Upper lobe of left lung (tissue), 6 donors: Measurements from ENCODE around the gene CLDN6. TPM values are rescaled to one million over a fixed set of nuclear protein-coding genes. Genes with fewer than 3 reads are reported as not detected.

Source experiments
- ATAC-seq, 2 donors: fragments of 200-7000 bp; cut with Tn5 transposase; one replicate each; pipeline ENCODE4 v1.9.1; 2022; ENCODE audit warnings: mild to moderate bottlenecking in 2 of 2, moderate library complexity in 2 of 2; ENCODE audit not compliant: low FRiP score in 2 of 2
- DNase-seq, 2 donors: peaks; one replicate each; pipeline ENCODE4 v3.0.0-alpha.2; 2019 to 2020
- H3K27ac ChIP-seq, 4 donors: fragments of 200-600 bp; sonication (generic); one replicate each; pipeline ENCODE4 v1.5.1; 2016 to 2019
- H3K27me3 ChIP-seq, 4 donors: fragments of 200-600 bp; sonication (generic); one replicate each; pipeline ENCODE4 v1.5.1; 2017 to 2019
- H3K36me3 ChIP-seq, 4 donors: fragments of 200-600 bp; sonication (generic); one replicate each; pipeline ENCODE4 v1.5.1; 2016 to 2019
- H3K4me1 ChIP-seq, 4 donors: fragments of 200-600 bp; sonication (generic); one replicate each; pipeline ENCODE4 v1.5.1; 2018 to 2019
- H3K4me3 ChIP-seq, 4 donors: fragments of 200-600 bp; sonication (generic); one replicate each; pipeline ENCODE4 v1.5.1; 2017 to 2019; ENCODE audit warnings: mild to moderate bottlenecking in 2 of 4, moderate library complexity in 1 of 4
- H3K9me3 ChIP-seq, 4 donors: fragments of 200-600 bp; sonication (generic); one replicate each; pipeline ENCODE4 v1.5.1; 2018 to 2019
- EP300 ChIP-seq, 4 donors: sonication (generic); formaldehyde crosslinking; IDR thresholded peaks; one replicate each; pipeline ENCODE4 v1.5.1; 2017; ENCODE audit warnings: antibody characterized with exemption in 4 of 4, control low read depth in 2 of 4
- POLR2A ChIP-seq, 4 donors: fragments of 450-650 bp; IDR thresholded peaks; one replicate each; pipeline ENCODE4 v1.5.1; 2016 to 2017; ENCODE audit warnings: antibody characterized with exemption in 4 of 4, mild to moderate bottlenecking in 2 of 4
- POLR2AphosphoS5 ChIP-seq, 2 donors: sonication (generic); formaldehyde crosslinking; IDR thresholded peaks; one replicate each; pipeline ENCODE4 v1.5.1; 2017; ENCODE audit warnings: antibody characterized with exemption in 2 of 2
- WGBS, 2 donors: methylation state at CpG; one replicate each; pipeline ENCODE4 v1.1.5; 2017 to 2018; 5-methylcytosine and 5-hydroxymethylcytosine counted together
- total RNA-seq, 6 donors: library from RNA; depleted of rRNA in 4 of 6; stranded (reverse); fragments of >200 nt in 4 of 6; gene quantifications; one replicate each; pipeline versions ENCODE4 v1.1.0 to v1.2.1, GENCODE V29; 2016 to 2021
- TF ChIP-seq, protein P1 (sequence below), 6 experiments: fragments of 450-650 bp in 4 of 6; fragments of 200-600 bp in 2 of 6; sonication (generic) in 2 of 6; IDR thresholded peaks; one replicate each; pipeline ENCODE4 v1.5.1; 2016 to 2019; ENCODE audit warnings: antibody characterized with exemption in 6 of 6
- donor health status: DM: no; HTN: no; CAD: no; lungs with moderate emphysema.
- donor health status: DM: no; HTN: yes; CAD: no; lungs with severe emphysema.

Gene CLDN6
- total RNA-seq, 6 donors from 2014 or later, result 0.30 to 1.9 (median 0.72) TPM; not detected in 3

DNA sequence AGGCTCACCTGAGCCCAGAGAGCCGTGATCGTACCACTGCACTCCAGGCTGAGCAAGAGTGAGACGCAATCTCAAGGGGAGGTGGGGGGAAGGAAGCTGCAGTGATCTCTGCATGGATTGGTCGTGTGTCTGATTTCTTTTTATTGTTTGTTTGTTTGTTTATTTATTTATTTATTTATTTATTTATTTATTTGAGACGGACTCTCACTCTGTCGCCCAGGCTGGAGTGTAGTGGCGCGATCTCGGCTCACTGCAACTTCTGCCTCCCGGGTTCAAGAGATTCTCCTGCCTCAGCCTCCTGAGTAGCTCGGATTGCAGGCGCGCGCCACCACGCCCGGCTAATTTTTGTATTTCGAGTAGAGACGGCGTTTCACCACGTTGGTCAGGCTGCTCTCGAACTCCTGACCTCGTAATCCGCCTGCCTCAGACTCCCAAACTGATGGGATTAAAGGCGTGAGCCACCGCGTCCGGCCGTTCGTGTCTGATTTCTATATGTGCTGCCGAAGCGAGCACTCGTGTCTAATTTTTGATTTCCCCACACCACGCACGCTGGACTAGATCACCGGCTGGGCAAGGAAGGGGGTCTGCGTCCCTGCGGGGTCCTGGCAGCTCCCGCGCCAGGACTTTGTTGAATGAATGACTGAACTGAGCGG is 1.7 kb upstream of the CLDN6 start:
- Histone ChIP-seq H3K36me3 (peaks cover 0 to 5% (median 0%) of the 10 kb centered on the region in 4 donors), H3K9me3 (no peaks in the 10 kb centered on the region), H3K27me3 (peaks cover 0 to 10% (median 3%) of the 10 kb centered on the region in 4 donors), H3K4me3 (peak overlapping the region in 3 of 4 donors; percentile 62 to 76 (median 69)), H3K27ac (peak overlapping the region in 3 of 4 donors; percentile 97), H3K4me1 (peaks cover 40 to 62% (median 51%) of the 10 kb centered on the region in 4 donors)
- ATAC-seq (no peak), DNase-seq (no peak)
- no peak for TF ChIP-seq EP300 (IDR thresholded peaks at IDR 0.05)
- 33 to 58% methylated on average over 20 to 40 of the region's 40 CpGs for WGBS, 2 donors

DNA sequence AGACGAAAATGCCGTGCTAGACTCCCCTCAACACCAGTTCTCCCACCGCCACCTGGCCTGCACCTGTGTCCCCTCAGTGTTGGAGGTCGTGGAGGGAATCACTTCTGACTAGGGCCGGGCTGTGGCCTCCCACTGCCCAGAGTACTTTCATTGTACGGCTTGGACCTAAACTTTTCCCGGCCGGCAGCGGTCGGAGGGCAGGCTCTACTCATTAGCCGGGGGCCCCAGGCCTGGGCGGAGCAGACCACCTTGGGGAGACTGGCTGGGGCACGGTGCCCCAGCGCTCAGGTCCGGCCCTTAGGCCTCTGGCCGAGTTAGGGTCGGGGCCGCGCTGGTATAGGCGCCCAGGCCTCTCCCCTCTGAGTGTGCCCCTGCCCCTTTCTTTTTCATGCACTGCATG is 639 bp downstream of the CLDN6 start:
- ATAC-seq (no peak), DNase-seq (no peak)
- Histone ChIP-seq H3K36me3 (peaks cover 0 to 5% (median 0%) of the 10 kb centered on the region in 4 donors), H3K4me1 (peaks cover 26 to 43% (median 36%) of the 10 kb centered on the region in 4 donors), H3K9me3 (no peaks in the 10 kb centered on the region), H3K4me3 (no peak overlapping the region), H3K27ac (no peak overlapping the region), H3K27me3 (peaks cover 0 to 10% (median 3%) of the 10 kb centered on the region in 4 donors)
- WGBS, 2 donors, result 61 to 86% methylated on average over 6 to 13 of the region's 20 CpGs
- TF ChIP-seq, protein P1, sequence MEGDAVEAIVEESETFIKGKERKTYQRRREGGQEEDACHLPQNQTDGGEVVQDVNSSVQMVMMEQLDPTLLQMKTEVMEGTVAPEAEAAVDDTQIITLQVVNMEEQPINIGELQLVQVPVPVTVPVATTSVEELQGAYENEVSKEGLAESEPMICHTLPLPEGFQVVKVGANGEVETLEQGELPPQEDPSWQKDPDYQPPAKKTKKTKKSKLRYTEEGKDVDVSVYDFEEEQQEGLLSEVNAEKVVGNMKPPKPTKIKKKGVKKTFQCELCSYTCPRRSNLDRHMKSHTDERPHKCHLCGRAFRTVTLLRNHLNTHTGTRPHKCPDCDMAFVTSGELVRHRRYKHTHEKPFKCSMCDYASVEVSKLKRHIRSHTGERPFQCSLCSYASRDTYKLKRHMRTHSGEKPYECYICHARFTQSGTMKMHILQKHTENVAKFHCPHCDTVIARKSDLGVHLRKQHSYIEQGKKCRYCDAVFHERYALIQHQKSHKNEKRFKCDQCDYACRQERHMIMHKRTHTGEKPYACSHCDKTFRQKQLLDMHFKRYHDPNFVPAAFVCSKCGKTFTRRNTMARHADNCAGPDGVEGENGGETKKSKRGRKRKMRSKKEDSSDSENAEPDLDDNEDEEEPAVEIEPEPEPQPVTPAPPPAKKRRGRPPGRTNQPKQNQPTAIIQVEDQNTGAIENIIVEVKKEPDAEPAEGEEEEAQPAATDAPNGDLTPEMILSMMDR (IDR thresholded peaks at IDR 0.05), result no peak
- no peak for TF ChIP-seq EP300 (IDR thresholded peaks at IDR 0.05)
- no peak for TF ChIP-seq POLR2A (IDR thresholded peaks at IDR 0.05)
- no peak for TF ChIP-seq POLR2AphosphoS5 (IDR thresholded peaks at IDR 0.05)

DNA sequence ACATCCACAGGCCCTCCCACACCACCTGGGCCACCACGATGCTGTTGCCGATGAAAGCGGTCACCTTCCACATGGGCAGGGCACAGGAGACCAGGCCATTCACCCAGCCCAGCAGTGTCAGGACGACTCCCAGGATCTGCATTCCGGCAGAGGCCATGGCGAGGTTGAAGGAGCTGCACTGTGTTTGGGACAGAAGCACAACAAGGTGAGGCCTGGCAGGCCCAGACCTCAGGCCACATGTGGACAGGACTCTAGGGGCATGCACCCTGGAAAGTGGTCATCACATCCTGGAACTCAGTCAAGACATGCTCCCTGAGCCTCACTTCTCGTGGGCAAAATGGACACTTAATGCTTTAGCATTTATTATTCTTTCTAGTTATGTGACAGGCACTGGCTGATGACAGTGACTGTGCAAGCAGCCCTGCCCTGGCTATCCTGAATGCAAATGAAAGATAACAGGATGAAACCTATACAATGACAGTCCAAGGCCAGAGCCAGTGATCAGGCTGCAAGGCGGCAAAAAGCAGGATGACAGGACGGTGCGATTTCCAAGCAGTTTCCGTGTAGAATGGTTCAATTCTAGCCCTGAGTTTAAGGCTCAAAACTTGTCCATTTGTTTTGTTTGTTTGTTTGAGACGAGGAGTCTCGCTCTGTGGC is 2.0 kb downstream of the CLDN6 start:
- Histone ChIP-seq H3K27ac (no peak overlapping the region), H3K27me3 (peaks cover 0 to 10% (median 3%) of the 10 kb centered on the region in 4 donors), H3K4me3 (no peak overlapping the region), H3K4me1 (peaks cover 16 to 35% (median 27%) of the 10 kb centered on the region in 4 donors), H3K9me3 (no peaks in the 10 kb centered on the region), H3K36me3 (no peaks in the 10 kb centered on the region)
- ATAC-seq (no peak), DNase-seq (no peak)
- TF ChIP-seq EP300 (IDR thresholded peaks at IDR 0.05) (no peak), POLR2AphosphoS5 (IDR thresholded peaks at IDR 0.05) (no peak), POLR2A (IDR thresholded peaks at IDR 0.05) (no peak)
- TF ChIP-seq, protein P1 (IDR thresholded peaks at IDR 0.05), result no peak
- WGBS, 2 donors, result 68 to 88% methylated on average over 7 to 10 of the region's 13 CpGs

DNA sequence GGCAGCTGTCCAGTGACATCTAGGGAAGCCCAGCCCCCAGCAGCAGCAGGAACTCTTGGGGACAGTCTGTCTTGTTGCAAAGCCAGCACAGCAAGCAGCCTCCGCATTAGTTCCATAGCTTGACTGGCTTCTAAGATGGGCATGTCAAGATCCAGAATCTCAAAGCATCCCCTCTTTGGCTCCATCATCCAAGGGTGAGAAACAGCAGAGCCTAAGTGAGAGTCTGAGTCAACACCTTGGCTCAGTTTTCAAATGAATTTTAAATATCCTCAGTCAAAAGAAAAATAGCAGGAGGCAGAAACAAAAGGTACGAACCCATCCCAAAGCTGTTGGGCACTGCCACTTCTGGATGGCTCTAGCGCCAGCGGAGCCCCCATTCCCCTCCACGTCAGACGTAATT is 3.0 kb downstream of the CLDN6 start:
- WGBS, 2 donors, result 82 to 91% methylated on average over 5 to 6 of the region's 6 CpGs
- no peak for ATAC-seq
- TF ChIP-seq POLR2A (IDR thresholded peaks at IDR 0.05), result no peak
- TF ChIP-seq, protein P1 (IDR thresholded peaks at IDR 0.05), result no peak
- DNase-seq, result no peak
- Histone ChIP-seq H3K27ac (no peak overlapping the region), H3K36me3 (no peaks in the 10 kb centered on the region), H3K27me3 (peaks cover 0 to 10% (median 3%) of the 10 kb centered on the region in 4 donors), H3K4me1 (peaks cover 15 to 36% (median 26%) of the 10 kb centered on the region in 4 donors), H3K9me3 (no peaks in the 10 kb centered on the region), H3K4me3 (no peak overlapping the region)

DNA sequence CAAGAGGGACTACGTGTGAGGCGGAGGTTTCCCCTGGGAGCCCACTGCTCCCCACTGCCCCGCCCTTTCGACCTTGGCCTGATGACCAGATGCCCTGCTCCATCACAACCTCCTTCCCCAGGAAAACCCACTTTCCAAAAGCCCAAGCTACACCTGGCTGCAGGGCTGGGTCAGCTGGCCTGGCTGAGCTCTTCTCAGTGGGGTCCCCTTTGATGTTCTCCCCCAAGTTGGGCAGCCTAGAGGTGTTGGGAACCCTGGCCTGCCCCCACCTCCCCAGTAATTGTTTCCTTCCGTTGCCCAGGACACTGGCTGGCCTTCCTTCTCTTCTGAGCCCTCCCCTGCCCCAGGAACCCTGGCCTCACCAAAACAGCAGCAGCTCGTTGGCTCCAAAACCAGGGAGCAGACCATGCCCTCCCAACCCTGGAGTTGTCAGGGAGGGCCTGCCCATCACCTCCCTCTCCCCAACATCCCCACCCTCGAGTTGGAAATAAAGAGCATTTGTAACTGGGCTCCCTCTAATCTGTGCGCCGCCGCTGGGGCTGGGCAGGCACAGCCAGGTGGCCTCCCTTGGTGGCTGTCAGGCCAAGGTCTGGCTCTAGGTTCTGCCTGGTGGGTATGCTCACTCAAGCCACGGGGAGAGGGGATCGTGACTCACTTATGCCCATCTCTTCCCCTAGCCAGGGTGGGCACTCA is 3.8 kb downstream of the CLDN6 start:
- no peaks in the 10 kb centered on the region for H3K36me3 ChIP-seq
- H3K27me3 ChIP-seq, result peaks cover 0 to 10% (median 3%) of the 10 kb centered on the region in 4 donors
- no peaks in the 10 kb centered on the region for H3K9me3 ChIP-seq
- DNase-seq (no peak), ATAC-seq (no peak)
- peaks cover 8 to 36% (median 24%) of the 10 kb centered on the region in 4 donors for H3K4me1 ChIP-seq
- 43 to 67% methylated on average over 8 to 11 of the region's 12 CpGs for WGBS, 2 donors
- no peak overlapping the region for H3K27ac ChIP-seq
- H3K4me3 ChIP-seq, result no peak overlapping the region
- TF ChIP-seq POLR2A (IDR thresholded peaks at IDR 0.05), result no peak
- TF ChIP-seq EP300 (IDR thresholded peaks at IDR 0.05), result no peak
- TF ChIP-seq, protein P1 (IDR thresholded peaks at IDR 0.05), result no peak
- TF ChIP-seq POLR2AphosphoS5 (IDR thresholded peaks at IDR 0.05), result no peak
